ENCODE data around the gene ASCL1. TPM values are rescaled to one million over a fixed set of nuclear protein-coding genes. Genes with fewer than 3 reads are reported as not detected.

The ASCL1 gene
- total and polyA plus RNA-seq, 2 donors (not counting 1 experiment from before 2014, with no cell fraction given), result not detected

- H3K4me1 ChIP-seq (ENCODE audit: control insufficient read depth, extremely low read depth, insufficient read depth, low read length), result no peaks in the 10 kb centered on the region
- no peaks in the 10 kb centered on the region for H3K79me2 ChIP-seq (ENCODE audit: control insufficient read depth, insufficient read depth, low read length)
- H3K27ac ChIP-seq (ENCODE audit: insufficient read depth, low read length), result no peak overlapping the region
- DNase-seq (ENCODE audit: low read depth in 2 of 2), result no peak
- H3K36me3 ChIP-seq (ENCODE audit: control insufficient read depth, insufficient read depth, low read length), result no peaks in the 10 kb centered on the region
- no peak overlapping the region for H2AFZ ChIP-seq (ENCODE audit: low read length)
- no peak overlapping the region for H3K4me3 ChIP-seq (replicated peaks in 1 of 4; ENCODE audit: control extremely low read depth in 1 of 4, insufficient read depth in 1 of 4, low read depth in 3 of 4, low read length in 4 of 4)
- no peak for TF ChIP-seq EZH2 (IDR thresholded peaks at IDR 0.05; ENCODE audit: low read length, missing control alignments)
- TF ChIP-seq CTCF (conservative IDR thresholded peaks at IDR 0.05 in 1 of 2, IDR thresholded peaks at IDR 0.05 in 1 of 2; ENCODE audit: low read depth in 1 of 2, low read length in 2 of 2), result no peak
- peaks cover 23% of the 10 kb centered on the region for H3K27me3 ChIP-seq (ENCODE audit: control insufficient read depth, insufficient read depth, low read length)
- no peak overlapping the region for H3K4me2 ChIP-seq (ENCODE audit: extremely low read depth, insufficient read depth, low read length)
- no peaks in the 10 kb centered on the region for H4K20me1 ChIP-seq (ENCODE audit: control insufficient read depth, extremely low read depth, insufficient read depth, low read length)
- H3K9me3 ChIP-seq (ENCODE audit: control insufficient read depth, insufficient read depth, low read depth, low read length), result no peaks in the 10 kb centered on the region
- no peak overlapping the region for H3K9ac ChIP-seq (ENCODE audit: insufficient read depth, low read length)
Observed at GRCh38 chr12:102956738-102957327, 641 bp upstream of the ASCL1 start.

GRCh38 chr12:102958073-102958829 is 777 bp downstream of the ASCL1 start:
- no peak overlapping the region for H3K27ac ChIP-seq (ENCODE audit: insufficient read depth, low read length)
- peaks cover 23% of the 10 kb centered on the region for H3K27me3 ChIP-seq (ENCODE audit: control insufficient read depth, insufficient read depth, low read length)
- no peaks in the 10 kb centered on the region for H3K79me2 ChIP-seq (ENCODE audit: control insufficient read depth, insufficient read depth, low read length)
- H3K4me1 ChIP-seq (ENCODE audit: control insufficient read depth, extremely low read depth, insufficient read depth, low read length), result no peaks in the 10 kb centered on the region
- H3K36me3 ChIP-seq (ENCODE audit: control insufficient read depth, insufficient read depth, low read length), result no peaks in the 10 kb centered on the region
- H3K4me2 ChIP-seq (ENCODE audit: extremely low read depth, insufficient read depth, low read length), result no peak overlapping the region
- no peaks in the 10 kb centered on the region for H3K9me3 ChIP-seq (ENCODE audit: control insufficient read depth, insufficient read depth, low read depth, low read length)
- TF ChIP-seq EZH2 (IDR thresholded peaks at IDR 0.05; ENCODE audit: low read length, missing control alignments) (no peak), CTCF (conservative IDR thresholded peaks at IDR 0.05 in 1 of 2, IDR thresholded peaks at IDR 0.05 in 1 of 2; ENCODE audit: low read depth in 1 of 2, low read length in 2 of 2) (no peak)
- H3K4me3 ChIP-seq (replicated peaks in 1 of 4; ENCODE audit: control extremely low read depth in 1 of 4, insufficient read depth in 1 of 4, low read depth in 3 of 4, low read length in 4 of 4), result peak overlapping the region in 1 of 4 experiments; percentile 44
- H2AFZ ChIP-seq (ENCODE audit: low read length), result no peak overlapping the region
- H3K9ac ChIP-seq (ENCODE audit: insufficient read depth, low read length), result no peak overlapping the region
- H4K20me1 ChIP-seq (ENCODE audit: control insufficient read depth, extremely low read depth, insufficient read depth, low read length), result no peaks in the 10 kb centered on the region
- peak; percentile 10 to 46 for DNase-seq (ENCODE audit: low read depth in 2 of 2)

GRCh38 chr12:102958830-102959176 is 1.3 kb downstream of the ASCL1 start:
- no peaks in the 10 kb centered on the region for H3K36me3 ChIP-seq (ENCODE audit: control insufficient read depth, insufficient read depth, low read length)
- peaks cover 23% of the 10 kb centered on the region for H3K27me3 ChIP-seq (ENCODE audit: control insufficient read depth, insufficient read depth, low read length)
- no peak overlapping the region for H3K4me2 ChIP-seq (ENCODE audit: extremely low read depth, insufficient read depth, low read length)

More at GRCh38 chr12:102958830-102959176, 1.3 kb downstream of the ASCL1 start:
- no peak for DNase-seq (ENCODE audit: low read depth in 2 of 2)
- Histone ChIP-seq H4K20me1 (ENCODE audit: control insufficient read depth, extremely low read depth, insufficient read depth, low read length) (no peaks in the 10 kb centered on the region), H3K4me3 (replicated peaks in 1 of 4; ENCODE audit: control extremely low read depth in 1 of 4, insufficient read depth in 1 of 4, low read depth in 3 of 4, low read length in 4 of 4) (no peak overlapping the region), H3K9ac (ENCODE audit: insufficient read depth, low read length) (no peak overlapping the region), H3K79me2 (ENCODE audit: control insufficient read depth, insufficient read depth, low read length) (no peaks in the 10 kb centered on the region), H3K4me1 (ENCODE audit: control insufficient read depth, extremely low read depth, insufficient read depth, low read length) (no peaks in the 10 kb centered on the region), H2AFZ (ENCODE audit: low read length) (no peak overlapping the region), H3K27ac (ENCODE audit: insufficient read depth, low read length) (no peak overlapping the region), H3K9me3 (ENCODE audit: control insufficient read depth, insufficient read depth, low read depth, low read length) (no peaks in the 10 kb centered on the region)
- TF ChIP-seq CTCF (conservative IDR thresholded peaks at IDR 0.05 in 1 of 2, IDR thresholded peaks at IDR 0.05 in 1 of 2; ENCODE audit: low read depth in 1 of 2, low read length in 2 of 2), result no peak
- no peak for TF ChIP-seq EZH2 (IDR thresholded peaks at IDR 0.05; ENCODE audit: low read length, missing control alignments)

Measured in fibroblast of lung (primary cell).